Measurements from ENCODE around the gene FAM98C.
"Not testable (repeated sequence)": the region's sequence is repeated elsewhere in the genome, so short reads cannot be mapped to it uniquely, and the experiment has no call there.

The FAM98C gene

GRCh38 chr19:38395381-38396114 is 7.3 kb upstream of the FAM98C start:
- DNase-seq (ENCODE audit: low read depth in 2 of 2): peak; percentile 27 to 46

- no peak for DNase-seq (ENCODE audit: low read depth in 2 of 2)
Measured at GRCh38 chr19:38399081-38399480, 3.8 kb upstream of the FAM98C start.

GRCh38 chr19:38399537-38399936 is 3.4 kb upstream of the FAM98C start:
- no peak for DNase-seq (ENCODE audit: low read depth in 2 of 2)

- no peak for DNase-seq (ENCODE audit: low read depth in 2 of 2)
Measured at GRCh38 chr19:38400361-38400760, 2.5 kb upstream of the FAM98C start.

- DNase-seq (ENCODE audit: low read depth in 2 of 2): no peak
Measured at GRCh38 chr19:38401148-38401547, 1.7 kb upstream of the FAM98C start.

GRCh38 chr19:38402623-38402966 is 298 bp upstream of the FAM98C start:
- no peak for DNase-seq (ENCODE audit: low read depth in 2 of 2)

GRCh38 chr19:38404858-38405257 is 2.0 kb downstream of the FAM98C start:
- no peak for DNase-seq (ENCODE audit: low read depth in 2 of 2)

GRCh38 chr19:38405276-38405675 is 2.4 kb downstream of the FAM98C start:
- DNase-seq (ENCODE audit: low read depth in 2 of 2): no peak

GRCh38 chr19:38409631-38410133 is 6.8 kb downstream of the FAM98C start:
- no peak for DNase-seq (ENCODE audit: low read depth in 2 of 2)

GRCh38 chr19:38410407-38410806 is 7.5 kb downstream of the FAM98C start:
- not testable (repeated sequence) for DNase-seq (ENCODE audit: low read depth in 2 of 2)

- DNase-seq (ENCODE audit: low read depth in 2 of 2): no peak
Measured at GRCh38 chr19:38411041-38411712, 8.3 kb downstream of the FAM98C start.

GRCh38 chr19:38411898-38412297 is 9.0 kb downstream of the FAM98C start:
- DNase-seq (ENCODE audit: low read depth in 2 of 2): not testable (repeated sequence)

GRCh38 chr19:38412491-38412890 is 9.6 kb downstream of the FAM98C start:
- DNase-seq (ENCODE audit: low read depth in 2 of 2): no peak

- DNase-seq (ENCODE audit: low read depth in 2 of 2): no peak
Measured at GRCh38 chr19:38412961-38413360, 10.1 kb downstream of the FAM98C start.

GRCh38 chr19:38413416-38413815 is 10.5 kb downstream of the FAM98C start:
- no peak for DNase-seq (ENCODE audit: low read depth in 2 of 2)

GRCh38 chr19:38417146-38417543 is 14.3 kb downstream of the FAM98C start:
- DNase-seq (ENCODE audit: low read depth in 2 of 2): no peak

- DNase-seq (ENCODE audit: low read depth in 2 of 2): peak in 1 of 2 donors; percentile 52
Measured at GRCh38 chr19:38417544-38418506, 14.9 kb downstream of the FAM98C start.

- DNase-seq (ENCODE audit: low read depth in 2 of 2): no peak
Measured at GRCh38 chr19:38420935-38421334, 18.0 kb downstream of the FAM98C start.

- DNase-seq (ENCODE audit: low read depth in 2 of 2): no peak
Measured at GRCh38 chr19:38421856-38422255, 19.0 kb downstream of the FAM98C start.

GRCh38 chr19:38422438-38422837 is 19.5 kb downstream of the FAM98C start:
- no peak for DNase-seq (ENCODE audit: low read depth in 2 of 2)

- no peak for DNase-seq (ENCODE audit: low read depth in 2 of 2)
Measured at GRCh38 chr19:38424272-38424671, 21.4 kb downstream of the FAM98C start.

- DNase-seq (ENCODE audit: low read depth in 2 of 2): no peak
Measured at GRCh38 chr19:38425222-38425809, 22.4 kb downstream of the FAM98C start.

All from stimulated activated CD4-positive, alpha-beta T cell treated with anti-CD3 and anti-CD28 coated beads, Interleukin-1b, Interleukin-23, amount 100 ng/mL, for 4 hours (primary cell).